GM12801 (cell line): ENCODE results near the gene PADI3.

Source experiments
- CTCF ChIP-seq: IDR thresholded peaks from one replicate; pipeline ENCODE4 v1.5.1; 2011; ENCODE audit warnings: control low read depth; ENCODE audit not compliant: insufficient read length; ENCODE audit errors: extremely low read depth

The PADI3 gene

GRCh38 chr1:17216078-17216477 is 32.8 kb upstream of the PADI3 start:
- TF ChIP-seq CTCF = no peak

GRCh38 chr1:17217607-17218006 is 31.3 kb upstream of the PADI3 start:
- no peak for TF ChIP-seq CTCF

GRCh38 chr1:17218939-17219338 is 30.0 kb upstream of the PADI3 start:
- no peak for TF ChIP-seq CTCF

GRCh38 chr1:17220287-17220686 is 28.6 kb upstream of the PADI3 start:
- no peak for TF ChIP-seq CTCF

- TF ChIP-seq CTCF = no peak
These were observed 26.3 kb upstream of the PADI3 start for GRCh38 chr1:17222557-17222956.

- no peak for TF ChIP-seq CTCF
These were observed 24.5 kb upstream of the PADI3 start for GRCh38 chr1:17224434-17224833.

- TF ChIP-seq CTCF = no peak
These were observed 23.8 kb upstream of the PADI3 start for GRCh38 chr1:17225140-17225539.
